Tibial nerve (tissue), 3 donors: Measurements from ENCODE around the gene TCAP.

Experiments used
- CTCF ChIP-seq, 5 experiments: fragments of 200-600 bp in 3 of 5; fragments of 450-650 bp in 2 of 5; sonication (generic) in 3 of 5; IDR thresholded peaks; one replicate each; pipeline ENCODE4 v1.5.1; 2016 to 2019; ENCODE audit warnings: antibody characterized with exemption in 5 of 5, mild to moderate bottlenecking in 3 of 5, moderate library complexity in 2 of 5
- POLR2A ChIP-seq, 2 donors: fragments of 450-650 bp; IDR thresholded peaks; one replicate each; pipeline ENCODE4 v1.6.1; 2017; ENCODE audit warnings: antibody characterized with exemption in 2 of 2, mild to moderate bottlenecking in 2 of 2, moderate library complexity in 2 of 2

DNA sequence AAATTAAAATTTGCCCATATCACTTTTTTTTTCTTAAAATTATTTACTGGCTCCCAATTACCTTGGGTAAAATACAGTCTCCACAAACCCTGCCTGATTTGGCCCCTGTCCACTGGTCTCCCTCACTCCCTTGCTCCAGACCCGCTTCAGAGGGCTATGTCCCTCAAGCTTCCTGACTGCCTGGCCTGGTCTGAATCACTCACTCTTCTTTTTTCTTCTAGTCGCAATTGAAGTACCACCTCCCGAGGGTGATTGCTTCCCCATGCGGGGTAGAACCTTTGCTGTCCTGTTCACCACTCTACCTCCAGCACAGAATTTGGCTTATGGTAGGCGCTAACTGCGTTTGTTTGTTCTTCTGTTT is 23.3 kb downstream of the TCAP start:
- TF ChIP-seq CTCF (IDR thresholded peaks at IDR 0.05) = no peak
- no peak for TF ChIP-seq POLR2A (IDR thresholded peaks at IDR 0.05)
